ENCODE results near the gene AVPR2.

Gene AVPR2

DNA sequence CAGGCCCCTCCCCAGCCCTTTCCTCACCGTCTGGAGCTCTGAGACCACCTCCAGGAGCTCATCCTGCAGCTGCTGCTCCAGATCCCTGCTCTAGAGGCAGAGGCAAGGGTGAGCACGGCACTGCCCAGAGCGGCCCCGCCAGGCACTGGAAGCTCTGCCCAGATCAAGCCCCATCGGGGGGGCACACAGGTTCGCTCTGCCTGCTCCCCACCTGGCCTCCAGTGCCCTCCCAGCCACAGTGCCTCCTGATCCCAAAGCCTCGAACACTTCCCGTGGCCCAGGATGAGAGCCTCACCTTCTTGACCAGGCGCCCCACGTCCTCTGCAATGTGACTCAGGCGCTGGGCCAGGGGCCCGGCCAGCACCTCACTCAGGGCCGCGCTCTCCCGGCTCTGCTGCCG lies 16.6 kb downstream of the AVPR2 start:
- DNase-seq = no peak

DNA sequence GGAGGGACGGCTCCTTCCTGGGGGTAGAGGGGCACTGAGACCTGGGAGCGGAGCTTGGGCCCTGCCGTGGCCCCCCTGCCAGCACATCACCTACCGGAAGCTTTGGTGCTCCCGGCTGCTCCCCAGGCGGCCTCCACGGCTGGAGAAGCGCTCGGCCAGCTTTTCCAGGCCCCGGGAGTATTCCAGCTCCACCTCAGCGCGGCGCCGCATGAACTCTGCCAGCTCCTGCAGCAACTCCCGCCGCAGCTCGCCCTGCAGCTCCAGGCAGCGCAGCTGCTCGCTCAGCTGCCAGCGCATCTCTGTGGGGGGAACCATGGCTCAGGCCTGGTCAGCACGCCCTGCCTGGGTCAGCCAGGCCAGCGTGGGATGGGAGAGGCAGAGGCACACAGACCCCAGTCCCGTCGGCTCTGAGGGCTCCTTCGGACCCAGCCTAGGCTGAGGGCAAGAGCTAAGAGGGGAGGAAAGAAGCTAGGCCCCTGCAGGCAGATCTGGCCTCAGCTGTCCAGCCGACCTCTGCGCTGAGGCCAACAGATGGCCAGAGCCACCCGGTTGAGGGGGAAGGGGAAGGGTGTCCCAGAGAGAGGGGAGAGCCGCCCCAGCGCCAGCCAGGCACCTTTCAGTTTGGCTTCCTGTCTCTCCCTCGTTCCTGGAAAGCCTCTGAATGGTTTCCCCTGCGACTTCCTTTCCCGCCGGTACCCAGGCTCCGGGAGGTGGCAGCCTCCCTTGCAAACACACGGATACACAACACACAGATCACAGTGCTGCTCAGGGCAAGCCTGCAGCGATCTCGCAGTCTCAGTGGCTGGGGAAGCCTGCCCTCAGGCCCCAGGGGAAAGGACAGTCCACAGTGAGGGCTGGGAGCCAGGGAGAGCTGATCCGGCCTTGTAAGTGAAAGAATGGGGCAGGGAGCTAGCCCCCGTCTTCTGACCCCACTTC lies 17.3 kb downstream of the AVPR2 start:
- no peak for DNase-seq

DNA sequence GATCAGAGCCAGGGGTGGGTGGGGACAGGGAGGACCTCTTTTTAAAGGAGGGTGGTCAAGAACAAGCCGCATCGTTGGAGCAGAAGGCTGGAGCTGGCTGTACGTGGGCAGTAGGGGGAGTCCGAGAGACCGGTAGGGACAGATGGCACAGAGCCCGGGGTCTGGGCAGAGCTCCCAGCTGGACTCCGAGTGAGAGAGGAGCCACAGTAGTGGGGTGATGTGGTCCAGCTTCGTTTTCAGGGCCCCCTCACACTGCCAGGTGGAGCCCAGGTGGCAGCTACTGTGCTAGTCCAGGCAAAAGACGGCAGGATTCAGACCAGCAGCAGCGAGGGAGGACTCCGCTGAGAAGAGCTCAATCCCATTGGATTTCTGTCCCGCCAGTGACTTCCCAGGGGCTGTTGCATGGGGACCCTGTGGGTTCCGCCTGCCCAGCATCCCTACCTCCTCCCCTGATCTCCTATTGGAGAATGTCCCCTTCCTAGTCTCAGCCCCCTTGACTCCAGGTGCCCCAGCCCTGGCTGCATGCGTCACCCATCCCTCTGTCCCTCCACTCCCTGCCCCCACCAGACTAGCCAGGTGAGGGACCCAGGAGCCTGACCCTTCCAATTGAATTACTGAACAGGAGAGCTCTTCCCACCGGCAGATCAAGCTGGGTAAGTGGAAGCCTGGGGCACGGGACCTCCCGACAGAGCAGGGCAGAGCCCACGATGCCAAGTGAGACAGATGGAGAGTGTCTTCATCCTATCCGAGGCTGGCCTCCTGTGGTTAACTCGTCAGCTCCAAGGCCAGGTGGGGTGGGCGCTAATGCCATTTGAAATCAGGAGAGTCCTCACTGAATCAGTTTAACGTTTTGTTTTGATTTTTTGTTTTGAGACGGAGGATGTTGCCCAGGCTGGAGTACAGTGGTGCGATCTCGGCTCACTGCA lies 18.7 kb downstream of the AVPR2 start:
- peak; percentile 8 for DNase-seq

- DNase-seq = peak; percentile 6
These were observed 19.8 kb downstream of the AVPR2 start for GRCh38 chrX:153924149-153924861.

- no peak for DNase-seq
These were observed 20.9 kb downstream of the AVPR2 start for GRCh38 chrX:153925387-153925738.

- DNase-seq = peak; percentile 23
These were observed 21.5 kb downstream of the AVPR2 start, which contains the start of gene ARHGAP4 for GRCh38 chrX:153925739-153926551. ARHGAP4 (minus strand) TSS chrX:153926264; CDS start chrX:153926202, 62 bp downstream.

DNA sequence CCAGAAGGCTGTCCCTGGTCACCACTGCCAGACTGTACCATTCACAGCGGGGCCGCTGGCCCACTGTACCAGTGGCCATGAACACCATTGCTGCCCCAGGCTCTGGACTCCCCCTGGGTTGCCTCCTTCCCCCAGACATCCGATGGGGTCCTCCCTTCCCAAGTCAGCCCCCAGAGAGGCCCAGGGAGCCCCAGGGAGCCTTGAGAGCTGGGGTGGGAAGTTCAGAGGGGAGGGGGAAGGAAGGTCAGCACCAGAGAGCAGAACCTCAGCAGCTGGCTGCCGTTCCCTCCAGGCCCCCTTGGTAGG lies 22.0 kb downstream of the AVPR2 start:
- no peak for DNase-seq

- DNase-seq = peak; percentile 29
These were observed 22.6 kb downstream of the AVPR2 start for GRCh38 chrX:153926858-153927671.

- DNase-seq = no peak
These were observed 23.1 kb downstream of the AVPR2 start for GRCh38 chrX:153927672-153927921.

DNA sequence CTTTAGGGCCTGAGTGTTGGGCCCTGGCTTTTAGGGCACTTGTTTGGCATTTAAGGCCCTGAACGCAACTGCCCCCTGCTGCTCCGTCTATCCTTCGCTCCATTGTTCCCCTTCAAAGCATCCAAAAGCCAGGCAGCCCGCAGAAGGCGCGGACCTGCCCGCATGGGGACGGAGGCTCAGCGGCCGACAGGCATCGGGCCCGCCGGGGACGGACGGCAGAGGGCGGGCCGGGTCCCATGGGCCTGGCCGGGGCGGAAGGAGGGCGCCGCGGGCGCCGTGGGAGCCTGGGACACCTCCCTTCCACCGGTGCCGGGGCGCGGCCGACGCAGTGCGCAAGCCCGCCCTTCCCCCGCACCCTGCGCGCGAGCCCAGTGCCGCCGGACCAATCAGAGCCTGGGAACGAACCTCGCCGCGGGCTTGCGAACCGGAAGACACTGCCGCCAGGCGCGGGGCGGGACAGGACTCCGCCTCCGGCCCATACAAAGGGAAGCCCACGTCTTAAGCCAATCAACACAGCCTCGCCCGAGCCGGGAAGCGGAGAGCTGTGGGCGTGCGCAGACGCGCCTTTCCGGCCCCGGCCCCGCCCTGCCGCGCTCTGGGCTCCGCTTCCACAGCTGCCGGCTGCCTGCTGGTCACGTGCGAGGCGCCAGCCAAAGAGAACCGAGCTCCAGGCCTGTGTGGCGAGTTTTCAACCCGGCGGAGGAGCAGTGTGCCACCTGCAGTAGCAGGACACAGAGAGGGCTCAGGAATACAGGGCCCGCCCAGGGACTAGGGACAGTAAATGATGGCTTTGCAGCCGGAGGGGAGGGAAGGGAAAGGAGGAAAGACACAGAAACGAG lies 23.7 kb downstream of the AVPR2 start:
- peak; percentile 83 for DNase-seq

GRCh38 chrX:153928846-153929245 lies 24.4 kb downstream of the AVPR2 start:
- DNase-seq = no peak

DNA sequence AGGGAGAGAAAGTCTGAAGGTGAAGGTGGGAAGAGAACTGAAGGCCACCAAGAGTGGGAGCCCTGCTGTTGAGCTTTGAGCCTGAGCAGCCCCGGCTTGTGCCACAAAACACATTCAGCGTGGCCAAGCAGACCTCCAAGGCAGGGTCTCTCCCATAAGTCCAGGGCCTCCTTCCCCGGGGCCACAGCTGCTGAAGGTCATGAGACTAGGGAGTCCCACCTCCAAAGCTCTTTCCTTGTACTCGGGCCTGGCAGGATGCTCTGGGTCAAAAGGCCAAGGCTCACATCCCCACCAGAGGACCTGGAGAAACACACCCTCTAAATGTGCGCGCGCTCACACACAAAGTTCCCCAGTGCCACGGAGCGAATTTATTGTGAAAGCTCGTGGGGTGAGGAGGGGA lies 25.1 kb downstream of the AVPR2 start:
- DNase-seq = no peak

- no peak for DNase-seq
These were observed 25.8 kb downstream of the AVPR2 start for GRCh38 chrX:153930011-153930910.

- no peak for DNase-seq
These were observed 26.7 kb downstream of the AVPR2 start for GRCh38 chrX:153931151-153931550.

DNA sequence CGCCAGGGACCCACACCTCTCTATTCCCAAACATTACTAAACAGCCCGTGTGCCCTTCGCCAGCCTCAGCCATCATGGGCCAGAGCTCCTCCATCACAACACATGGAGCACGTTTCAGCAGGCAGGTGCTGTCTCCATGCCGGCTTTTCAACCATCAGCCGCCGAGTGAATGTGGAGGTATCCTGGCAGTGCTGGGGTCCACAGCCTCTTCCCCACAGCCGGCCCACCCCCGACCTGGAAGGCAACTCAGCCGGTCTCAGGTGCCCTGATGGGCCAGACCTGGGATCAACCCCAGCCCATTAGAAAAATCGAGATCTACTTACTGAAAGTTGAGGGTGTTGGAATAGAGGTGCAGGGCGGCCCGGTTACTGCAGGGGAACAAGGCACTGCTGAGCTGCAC lies 27.3 kb downstream of the AVPR2 start:
- DNase-seq = no peak

GRCh38 chrX:153932220-153932915 lies 27.9 kb downstream of the AVPR2 start:
- DNase-seq = no peak

DNA sequence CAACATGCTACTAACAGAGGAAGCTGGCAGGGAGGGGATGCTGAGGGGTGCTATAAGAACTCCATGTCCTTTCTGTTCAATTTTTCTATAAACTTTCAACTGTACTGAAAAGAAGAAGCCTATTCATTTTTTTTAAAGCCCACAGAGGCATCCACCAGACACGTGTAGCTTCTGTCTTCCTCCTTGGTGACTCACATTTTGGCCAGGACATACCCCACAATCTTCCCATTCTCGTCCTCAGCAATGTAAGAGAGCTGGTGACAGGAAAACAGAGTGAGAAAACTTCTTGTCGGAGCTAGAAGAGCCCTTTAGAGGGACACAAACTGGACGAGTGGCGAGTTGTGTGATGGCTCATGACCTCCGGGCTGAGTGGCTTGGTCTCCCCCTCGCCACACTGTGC lies 29.3 kb downstream of the AVPR2 start:
- DNase-seq = no peak

DNA sequence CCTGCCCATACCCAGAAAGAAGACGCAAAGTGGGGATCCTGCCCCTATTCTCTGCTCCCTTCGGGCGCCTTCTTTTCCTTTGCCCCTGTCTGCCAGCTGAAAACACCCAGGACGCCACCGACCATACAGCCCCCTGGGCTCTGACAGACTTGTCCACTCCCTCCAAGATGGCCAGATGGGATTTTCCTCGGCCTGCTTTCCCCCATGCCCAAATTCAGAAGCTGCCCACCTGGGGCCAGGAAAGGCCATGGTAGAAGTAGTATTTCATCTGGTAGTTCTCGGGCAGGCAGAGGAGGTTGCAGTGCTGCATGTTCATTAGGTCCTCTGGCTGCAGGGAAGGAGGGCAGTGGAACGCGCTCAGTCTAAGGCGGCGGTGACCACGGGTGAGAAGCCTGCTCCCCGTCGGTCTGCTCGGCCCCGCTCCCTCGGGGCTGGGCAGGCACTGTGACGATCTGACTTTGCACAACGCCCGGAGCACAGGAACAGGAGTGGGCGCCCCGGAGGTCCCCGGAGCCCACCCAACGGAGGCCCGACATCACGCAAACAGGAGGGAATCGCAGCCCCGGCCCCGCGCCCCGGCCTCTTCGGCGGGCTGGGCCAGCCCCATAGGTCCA lies 29.8 kb downstream of the AVPR2 start:
- DNase-seq = no peak

All from DMS79 treated with DMSO at 0.1 percent for 48 hours (cell line).